Hematopoietic multipotent progenitor cell treated with erythropoietin and hydrocortisone succinate and interleukin-3 and kit ligand, for 4 days (in vitro differentiated cells): ENCODE results near the gene GRK7.
"Not testable (repeated sequence)": the region's sequence is repeated elsewhere in the genome, so short reads cannot be mapped to it uniquely, and the experiment has no call there.

Experiments
- DNase-seq: peaks from one replicate; pipeline ENCODE4 v3.0.0-alpha.2; 2015

Gene GRK7

DNA sequence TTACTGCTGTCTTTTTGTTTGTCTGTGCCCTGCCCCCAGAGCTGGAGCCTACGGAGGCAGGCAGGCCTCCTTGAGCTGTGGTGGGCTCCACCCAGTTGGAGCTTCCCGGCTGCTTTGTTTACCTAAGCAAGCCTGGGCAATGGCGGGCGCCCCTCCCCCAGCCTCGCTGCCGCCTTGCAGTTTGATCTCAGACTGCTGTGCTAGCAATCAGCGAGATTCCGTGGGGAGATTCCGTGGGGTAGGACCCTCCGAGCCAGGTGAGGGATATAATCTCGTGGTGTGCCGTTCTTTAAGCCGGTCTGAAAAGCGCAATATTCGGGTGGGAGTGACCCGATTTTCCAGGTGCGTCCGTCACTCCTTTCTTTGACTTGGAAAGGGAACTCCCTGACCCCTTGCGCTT is 656 bp upstream of the GRK7 start:
- DNase-seq: not testable (repeated sequence)

DNA sequence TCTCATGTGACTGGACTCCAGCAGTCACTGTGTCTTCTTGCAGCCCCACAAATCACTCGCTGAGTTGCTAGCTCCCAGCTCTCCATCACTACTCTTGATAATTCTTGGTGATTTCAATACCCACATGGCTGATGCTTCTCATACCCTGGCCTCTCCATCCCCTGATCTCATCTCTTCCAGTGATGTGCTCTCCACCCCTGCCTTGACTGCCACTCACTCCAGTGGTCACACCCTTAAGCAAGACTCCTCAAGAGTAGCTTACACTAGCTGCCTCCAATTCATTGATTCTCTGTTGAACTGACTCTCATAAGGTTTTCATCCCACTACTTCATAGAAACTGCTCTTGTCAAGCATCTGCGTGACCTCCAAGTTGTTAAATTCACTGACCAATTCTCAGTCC is 837 bp downstream of the GRK7 start:
- DNase-seq: peak; percentile 16

DNA sequence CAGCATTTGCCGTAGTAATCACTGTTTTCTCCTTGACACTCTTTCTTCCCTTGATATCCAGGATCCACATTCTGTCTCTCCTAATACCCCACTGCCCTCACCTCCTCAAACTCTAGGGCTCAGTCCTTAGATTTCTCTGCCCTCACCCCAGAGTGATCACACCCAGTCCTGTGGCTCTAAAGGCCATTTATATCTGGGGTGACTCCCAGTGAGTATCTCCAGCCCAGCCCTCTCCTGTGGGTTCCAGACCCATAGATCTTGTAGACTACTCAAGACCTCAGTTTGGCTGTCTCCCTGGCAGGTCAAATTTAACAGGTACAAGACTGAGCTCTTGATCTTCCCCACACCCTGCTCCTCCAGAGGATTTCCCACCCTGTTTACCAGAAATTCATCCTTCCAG is 1.3 kb downstream of the GRK7 start:
- no peak for DNase-seq

DNA sequence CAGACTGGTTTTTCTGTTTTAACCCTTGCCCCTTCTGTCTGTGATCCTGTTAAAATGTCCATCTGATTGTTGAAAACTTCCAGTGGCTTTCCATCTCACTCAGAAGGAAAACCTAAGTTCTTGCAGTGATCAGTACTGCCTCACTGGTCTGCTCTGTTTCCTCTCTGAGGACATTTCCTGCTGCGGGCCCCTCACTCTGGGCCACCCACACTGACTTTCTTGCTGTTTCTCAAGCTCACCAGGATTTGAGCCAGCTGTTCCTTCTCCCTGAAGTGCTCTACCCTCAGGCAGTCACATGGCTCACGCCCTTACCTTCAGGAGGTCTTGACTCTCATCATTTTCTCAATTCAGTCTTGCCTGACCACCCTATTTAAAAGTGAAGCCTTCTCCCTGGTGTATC is 1.8 kb downstream of the GRK7 start:
- DNase-seq: no peak

DNA sequence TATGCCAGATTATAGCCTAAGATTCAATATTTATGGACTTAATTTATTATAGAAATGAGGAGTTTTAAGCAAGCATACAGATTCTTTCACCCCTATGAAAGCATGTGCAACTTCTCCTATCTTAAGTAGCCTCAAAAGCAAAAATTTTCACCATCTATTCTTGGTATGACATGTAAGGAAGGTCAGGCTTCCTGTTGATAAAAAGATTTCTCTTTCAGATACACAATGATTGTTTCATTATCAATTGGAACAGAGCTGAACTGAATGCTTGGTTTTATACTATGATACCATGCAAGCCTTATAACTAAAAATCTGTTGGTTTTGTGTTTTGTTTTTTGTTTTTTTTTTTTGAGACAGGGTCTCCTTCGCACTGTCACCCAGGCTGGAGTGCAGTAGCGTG is 3.9 kb downstream of the GRK7 start:
- peak; percentile 69 for DNase-seq

DNA sequence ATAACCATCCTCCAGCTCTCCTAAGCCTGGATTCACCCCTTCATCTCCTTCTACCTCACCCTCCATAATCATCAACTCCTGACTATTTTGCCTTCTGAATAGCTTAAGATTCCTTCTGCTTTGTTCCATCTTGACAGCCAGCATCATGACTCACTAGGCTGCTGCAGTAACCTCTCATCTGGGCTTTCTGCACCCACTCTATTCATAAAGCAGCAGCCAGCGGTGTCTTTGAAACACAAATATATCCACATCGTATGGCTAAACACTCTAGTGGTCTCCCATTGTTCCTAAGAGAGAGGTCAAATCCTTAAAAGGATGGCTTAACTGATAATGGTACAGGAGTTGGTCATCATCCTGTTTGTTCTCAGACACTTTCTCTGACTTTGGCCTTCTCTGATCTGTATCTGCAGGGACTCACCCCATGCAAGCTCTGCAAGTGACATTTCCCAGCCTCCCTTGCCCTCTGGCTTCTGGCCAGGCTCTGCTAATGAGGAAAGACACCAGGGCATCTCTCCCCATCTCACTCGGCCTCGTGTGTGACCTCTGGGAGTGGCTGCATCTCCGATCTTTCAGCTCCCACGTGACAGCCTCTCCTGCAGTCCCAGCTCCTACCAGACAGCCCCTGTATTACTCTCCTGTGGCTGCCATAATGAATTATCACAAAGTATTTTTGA is 6.2 kb downstream of the GRK7 start:
- peak; percentile 46 for DNase-seq

DNA sequence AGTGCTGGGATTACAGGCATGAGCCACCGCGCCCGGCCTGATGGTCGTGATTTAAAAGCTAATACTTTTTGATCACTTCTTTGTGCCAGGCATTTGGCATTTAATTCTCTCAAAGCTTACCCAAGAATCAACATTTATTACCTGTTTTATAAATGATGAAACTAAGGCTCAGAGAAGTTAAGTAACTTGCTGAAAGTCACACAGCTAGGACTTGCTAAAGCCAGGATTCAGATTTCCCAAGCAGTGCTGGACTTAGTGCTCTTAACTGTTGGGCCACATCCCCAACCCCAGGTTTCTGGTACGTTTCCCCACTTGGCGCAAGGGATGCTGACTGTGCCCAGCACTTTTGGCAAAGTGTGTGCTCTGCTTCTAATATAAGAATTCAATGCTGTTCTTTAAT is 10.5 kb downstream of the GRK7 start:
- no peak for DNase-seq

DNA sequence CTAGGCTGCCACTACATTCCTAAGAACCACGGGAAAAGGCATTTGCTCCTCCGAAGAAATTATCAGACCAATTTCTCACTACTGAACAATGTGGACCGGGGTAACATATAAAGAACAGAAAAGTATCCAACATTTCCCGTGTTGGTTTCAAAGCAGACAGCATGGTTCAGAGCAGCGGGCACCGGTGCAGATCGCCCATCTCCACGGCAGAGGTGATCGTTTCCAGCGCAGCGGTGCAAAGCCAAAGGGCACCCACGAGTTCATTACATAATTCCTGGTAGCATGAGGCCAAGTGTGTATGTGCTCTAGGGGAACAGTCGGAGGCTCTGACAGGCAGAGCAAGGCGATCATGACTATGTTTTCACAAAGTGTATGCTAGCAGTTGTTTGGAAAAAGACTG is 13.2 kb downstream of the GRK7 start:
- no peak for DNase-seq

DNA sequence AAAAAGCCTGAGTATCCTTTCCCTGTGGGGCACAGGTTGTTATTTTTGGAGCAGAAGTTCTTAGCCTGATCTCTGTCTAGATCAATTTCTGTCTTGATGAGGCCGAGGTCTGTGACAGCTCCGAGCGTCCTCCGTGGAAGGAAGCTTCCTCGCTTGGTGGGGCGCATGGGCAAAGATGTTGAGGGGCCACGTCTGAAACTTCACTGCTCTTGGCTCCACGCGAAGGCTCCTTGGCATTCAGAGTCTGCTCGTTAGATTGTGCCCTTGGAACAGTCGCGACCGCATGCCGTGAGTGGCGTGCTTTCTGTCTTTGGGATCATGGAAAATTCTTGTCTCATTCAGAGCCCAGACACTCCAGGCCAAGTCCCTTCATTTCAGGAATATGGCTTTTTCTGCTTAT is 13.7 kb downstream of the GRK7 start:
- DNase-seq: no peak

DNA sequence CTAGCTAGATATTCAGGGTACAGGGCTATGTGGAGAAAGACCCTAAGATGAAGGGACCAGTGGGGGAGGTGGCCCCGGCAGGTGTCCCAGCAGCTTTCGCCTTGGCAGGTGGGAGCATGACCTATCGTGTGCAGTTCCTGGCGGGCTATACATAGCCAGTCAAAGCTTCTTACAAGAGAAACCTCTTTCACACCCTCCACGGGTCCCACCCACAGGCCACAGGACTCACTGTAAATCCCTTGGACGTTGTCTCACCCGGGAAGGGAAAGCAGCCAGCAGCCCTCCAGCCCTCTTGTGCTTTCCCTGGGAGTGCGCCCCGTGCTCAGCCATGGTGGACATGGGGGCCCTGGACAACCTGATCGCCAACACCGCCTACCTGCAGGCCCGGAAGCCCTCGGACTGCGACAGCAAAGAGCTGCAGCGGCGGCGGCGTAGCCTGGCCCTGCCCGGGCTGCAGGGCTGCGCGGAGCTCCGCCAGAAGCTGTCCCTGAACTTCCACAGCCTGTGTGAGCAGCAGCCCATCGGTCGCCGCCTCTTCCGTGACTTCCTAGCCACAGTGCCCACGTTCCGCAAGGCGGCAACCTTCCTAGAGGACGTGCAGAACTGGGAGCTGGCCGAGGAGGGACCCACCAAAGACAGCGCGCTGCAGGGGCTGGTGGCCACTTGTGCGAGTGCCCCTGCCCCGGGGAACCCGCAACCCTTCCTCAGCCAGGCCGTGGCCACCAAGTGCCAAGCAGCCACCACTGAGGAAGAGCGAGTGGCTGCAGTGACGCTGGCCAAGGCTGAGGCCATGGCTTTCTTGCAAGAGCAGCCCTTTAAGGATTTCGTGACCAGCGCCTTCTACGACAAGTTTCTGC is 15.0 kb downstream of the GRK7 start:
- no peak for DNase-seq

DNA sequence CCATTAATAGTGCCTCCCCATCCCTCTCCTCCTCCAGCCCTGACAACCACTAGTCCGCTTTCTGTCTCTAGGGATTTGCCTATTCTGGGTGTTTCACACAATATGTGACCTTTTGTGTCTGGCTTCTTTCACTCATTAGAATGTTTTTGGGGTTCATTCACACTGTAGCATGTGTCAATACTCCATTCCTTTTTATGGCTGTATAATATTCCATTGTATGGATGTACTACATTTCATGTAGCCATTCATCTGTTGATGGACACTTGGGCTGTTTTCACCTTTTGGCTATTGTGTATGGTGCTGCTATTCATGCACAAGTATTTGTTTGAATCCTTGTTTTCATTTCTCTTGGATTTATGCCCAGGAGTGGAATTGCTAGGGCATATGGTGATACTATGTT is 16.5 kb downstream of the GRK7 start:
- DNase-seq: no peak

DNA sequence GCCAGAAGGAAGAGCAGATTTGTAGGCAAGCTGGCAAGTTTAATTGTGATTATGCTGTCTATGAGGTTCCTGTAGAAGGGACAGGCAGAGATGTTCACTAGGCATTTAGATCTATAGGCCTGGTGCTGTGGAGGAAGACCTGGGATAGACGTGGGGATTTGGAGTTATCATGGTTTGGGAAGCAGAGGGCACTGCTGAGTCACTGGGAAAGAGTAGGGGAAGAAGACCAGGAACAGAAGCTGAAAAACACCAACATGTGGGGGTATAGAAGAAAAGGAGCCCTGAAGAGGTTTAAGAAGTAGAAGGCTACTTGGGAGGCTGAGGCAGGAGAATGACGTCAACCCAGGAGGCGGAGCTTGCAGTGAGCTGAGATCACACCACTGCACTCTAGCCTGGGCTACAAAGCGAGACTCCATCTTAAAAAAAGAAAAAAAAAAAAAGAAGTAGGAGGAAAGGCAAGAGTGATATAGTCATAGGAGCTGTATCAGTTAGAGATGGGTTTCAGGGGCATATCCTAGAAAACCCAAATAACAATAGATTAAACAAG is 19.3 kb downstream of the GRK7 start:
- DNase-seq: no peak

DNA sequence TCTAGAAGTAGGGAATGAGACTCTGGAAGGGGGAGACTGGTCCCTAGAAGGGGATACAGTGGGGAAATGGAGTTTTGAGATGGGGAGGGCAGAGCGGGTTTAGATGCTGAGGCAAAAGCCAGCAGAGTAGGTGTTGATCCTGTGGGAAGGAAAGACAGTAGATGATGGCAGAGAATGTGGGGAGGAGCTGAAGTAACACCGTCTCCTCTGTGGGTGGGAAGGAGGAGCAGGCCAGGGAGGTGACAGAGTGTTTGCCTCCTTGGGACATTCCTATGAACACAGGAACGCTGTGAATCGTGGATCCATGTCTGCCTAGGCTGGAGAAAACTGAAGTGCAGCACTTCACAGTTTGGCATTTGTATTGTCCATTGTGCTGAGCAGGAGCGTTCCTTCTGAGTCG is 20.4 kb downstream of the GRK7 start:
- no peak for DNase-seq

DNA sequence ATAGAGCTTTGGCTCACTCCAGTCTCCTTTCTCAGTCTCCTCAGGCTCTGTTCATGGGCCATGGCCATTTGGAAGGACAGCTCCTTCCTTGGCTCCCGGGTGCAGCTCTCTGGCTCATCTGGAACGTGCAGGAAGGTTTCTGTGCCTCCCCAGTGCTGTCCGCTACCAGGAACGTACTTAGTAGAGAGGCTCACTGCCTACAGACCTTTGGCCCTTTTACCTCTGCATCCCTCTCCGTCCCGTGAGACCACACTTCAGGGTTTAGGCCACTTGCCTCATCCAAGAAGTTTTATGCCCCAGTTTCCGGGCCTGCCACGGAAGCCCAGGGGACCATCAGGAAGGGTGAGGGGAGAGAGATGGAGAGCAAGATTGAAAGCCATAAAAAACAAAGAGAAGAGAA is 20.9 kb downstream of the GRK7 start:
- no peak for DNase-seq

DNA sequence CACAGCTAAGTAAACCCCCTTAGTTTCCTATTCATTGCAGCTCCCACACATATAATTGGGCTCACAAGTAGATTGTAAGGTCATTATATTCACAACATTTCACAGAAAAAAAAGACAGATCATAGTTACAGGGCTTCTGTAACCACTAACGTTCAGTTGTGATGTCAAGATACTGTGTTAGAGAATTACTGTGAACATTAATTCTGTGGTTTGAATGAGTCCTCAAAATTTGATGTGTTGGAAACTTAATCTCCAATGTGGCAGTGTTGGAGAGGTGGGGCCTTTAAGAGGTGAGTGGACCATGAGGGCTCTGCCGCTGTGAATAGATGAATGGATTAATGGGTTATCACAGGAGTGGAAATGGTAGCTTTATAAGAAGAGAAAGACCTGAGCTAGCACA is 21.3 kb downstream of the GRK7 start:
- peak; percentile 74 for DNase-seq

DNA sequence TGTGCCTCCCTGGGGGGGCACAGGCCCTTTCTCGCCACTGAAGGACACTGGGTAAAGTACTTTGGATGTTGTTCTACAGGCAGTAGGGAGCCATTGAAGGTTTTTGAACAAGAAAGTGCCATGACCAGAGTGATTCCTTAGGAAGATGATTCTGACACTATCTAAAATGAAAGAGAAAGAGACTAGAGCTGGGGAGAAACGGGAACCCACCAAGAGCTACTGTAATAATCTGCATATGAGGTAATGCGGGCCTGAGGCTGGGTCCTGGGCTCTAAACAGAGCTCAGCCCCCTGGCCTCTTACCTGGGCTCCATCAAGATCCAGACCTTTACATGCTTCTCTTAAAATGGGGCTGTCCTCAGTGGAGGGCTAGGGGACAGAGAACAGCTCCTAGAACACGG is 24.9 kb downstream of the GRK7 start:
- no peak for DNase-seq

DNA sequence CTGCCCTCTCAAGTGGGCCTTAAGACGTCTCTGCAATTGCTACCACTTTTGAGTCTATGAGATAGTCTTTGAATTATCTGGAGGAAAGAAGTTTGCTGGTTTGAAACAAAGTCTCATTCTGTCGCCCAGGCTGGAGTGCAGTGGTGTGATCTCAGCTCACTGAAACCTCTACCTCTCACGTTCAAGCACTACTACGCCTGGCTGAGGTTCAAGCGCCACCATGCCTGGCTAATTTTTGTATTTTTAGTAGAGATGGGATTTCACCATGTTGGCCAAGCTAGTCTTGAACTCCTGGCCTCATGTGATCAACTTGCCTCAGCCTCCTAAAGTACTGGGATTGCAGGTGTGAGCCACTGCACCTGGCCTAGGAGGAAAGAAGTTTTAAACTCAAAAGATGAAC is 25.5 kb downstream of the GRK7 start:
- not testable (repeated sequence) for DNase-seq

DNA sequence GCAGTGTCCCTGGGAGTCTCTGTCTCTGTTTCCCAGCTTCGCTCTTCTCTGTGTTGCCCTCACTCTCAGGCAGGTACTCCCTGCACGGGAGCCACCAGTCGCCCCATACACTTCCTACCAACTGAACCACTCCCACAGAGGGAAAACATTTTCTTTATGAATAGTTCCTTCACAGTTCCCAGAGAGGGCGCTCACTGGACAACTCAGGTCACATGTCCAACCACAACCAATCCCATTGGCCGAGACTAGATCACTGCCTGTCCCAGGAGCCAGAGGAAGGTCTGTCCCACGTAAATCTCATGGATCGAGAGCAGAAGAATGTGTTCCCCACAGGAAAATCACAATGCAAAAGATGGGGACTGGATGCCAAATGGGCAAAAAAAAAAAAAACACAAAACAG is 26.1 kb downstream of the GRK7 start:
- DNase-seq: peak; percentile 37

DNA sequence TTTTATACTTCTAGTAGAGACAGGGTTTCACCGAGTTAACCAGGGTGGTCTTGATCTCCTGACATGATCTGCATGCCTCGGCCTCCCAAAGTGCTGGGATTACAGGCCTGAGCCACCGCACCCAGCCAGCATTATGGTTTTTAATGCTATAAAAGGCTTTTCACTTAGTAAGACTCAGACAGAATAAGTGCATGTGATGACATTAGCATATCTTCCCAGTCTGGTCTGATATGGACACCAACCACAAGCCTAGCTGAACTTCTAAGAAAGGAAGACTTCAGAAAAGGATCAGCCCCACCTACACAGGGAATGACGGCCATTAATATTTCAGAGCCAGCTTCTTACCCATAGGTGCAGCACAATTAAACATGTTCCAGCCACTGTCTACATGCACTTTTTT is 27.0 kb downstream of the GRK7 start:
- DNase-seq: no peak

DNA sequence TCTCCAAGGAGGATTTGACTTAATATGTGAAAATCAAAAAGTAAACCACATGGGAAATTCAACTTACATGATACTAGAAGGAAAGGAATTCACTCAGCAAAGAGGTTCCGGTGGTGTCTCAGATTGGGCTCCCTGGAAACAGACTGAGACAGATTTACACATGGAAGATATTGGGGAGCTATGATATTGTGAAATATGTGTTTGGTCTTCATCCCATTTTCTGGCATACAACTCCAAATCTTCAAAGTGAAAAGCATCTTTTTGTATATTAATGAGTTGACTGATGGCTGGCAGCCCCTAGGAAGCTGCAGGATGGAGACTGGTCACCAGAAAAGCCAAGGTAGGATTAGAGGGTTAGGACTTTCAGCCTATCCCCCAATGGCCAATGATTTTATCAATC is 29.3 kb downstream of the GRK7 start:
- no peak for DNase-seq

DNA sequence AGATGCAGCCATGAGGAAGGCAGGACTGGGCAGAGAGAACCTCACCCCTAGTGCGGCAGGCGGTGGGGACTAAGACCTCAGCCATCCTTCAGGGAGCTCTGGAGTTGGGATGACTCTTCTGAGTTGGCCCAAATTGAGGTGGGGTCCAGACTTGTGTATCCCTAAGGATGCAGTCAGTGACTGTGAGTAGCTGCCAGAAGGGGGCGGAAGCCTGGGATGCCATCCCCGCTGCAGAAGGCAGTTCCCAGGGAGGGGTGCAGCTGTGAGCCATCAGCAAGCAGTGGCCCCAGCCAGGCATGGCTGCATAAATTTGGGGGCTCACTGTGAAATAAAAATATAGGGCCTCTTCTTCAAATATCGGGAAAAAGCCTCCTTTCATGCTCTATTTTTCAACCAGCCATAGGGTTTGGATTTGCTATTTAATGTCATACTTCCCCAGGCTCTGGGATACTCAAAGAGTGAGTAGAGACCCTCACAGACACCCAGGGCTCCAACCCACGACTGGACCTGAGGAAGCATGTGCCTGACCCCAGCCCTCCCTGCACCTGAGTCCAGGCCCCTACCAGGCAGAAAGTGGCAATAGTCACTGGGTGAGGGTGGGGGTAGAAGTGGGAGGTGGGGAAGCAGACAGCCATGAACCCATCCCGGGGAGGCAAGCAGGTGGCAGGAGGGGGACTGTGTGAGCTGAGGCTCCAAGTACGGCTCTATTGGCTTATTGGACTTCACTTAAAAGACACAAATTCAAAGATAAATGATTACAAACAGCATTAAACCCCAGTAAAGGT is 30.5 kb downstream of the GRK7 start:
- no peak for DNase-seq

DNA sequence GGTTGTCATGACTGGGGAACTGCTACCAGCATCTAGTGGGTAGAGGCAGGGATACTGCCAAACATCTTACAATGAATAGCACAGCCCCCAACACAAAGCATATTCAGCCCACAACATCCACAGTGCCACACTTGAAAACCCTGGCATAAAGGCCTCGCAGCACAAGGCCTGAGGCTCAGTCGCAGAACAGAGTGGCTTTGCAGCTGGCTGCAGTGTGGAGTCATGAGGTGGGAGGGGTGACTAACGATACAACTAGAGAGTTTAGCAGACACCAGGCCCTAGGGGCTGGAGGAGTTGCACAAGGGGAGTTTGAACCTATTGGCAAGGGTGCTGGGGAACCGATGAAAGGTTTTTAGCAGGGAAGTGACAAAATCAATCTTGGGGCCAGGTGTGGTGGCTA is 32.1 kb downstream of the GRK7 start:
- no peak for DNase-seq

DNA sequence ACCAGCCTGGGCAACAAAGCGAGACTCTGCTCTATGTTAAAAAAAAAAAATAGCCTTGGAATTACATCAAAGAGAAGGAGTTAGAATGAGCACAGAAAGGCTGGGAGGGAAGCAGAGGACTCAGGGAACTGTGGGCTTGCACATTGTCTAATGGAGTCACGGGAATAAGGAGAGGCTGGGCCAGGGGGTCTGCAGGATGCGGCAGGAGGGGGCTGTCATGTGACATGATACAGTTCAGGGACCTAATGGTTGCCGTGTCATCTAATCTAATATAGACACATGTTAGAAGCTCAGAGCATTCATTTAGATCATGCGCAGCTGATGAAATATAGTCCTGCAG is 32.5 kb downstream of the GRK7 start:
- no peak for DNase-seq
